Measurements from ENCODE around the gene CDK19. TPM values are rescaled to one million over a fixed set of nuclear protein-coding genes. Genes with fewer than 3 reads are reported as not detected.

Gene CDK19
- total and polyA plus RNA-seq, 2 experiments from 2014 or later = 7.7 to 10.1 TPM

DNA sequence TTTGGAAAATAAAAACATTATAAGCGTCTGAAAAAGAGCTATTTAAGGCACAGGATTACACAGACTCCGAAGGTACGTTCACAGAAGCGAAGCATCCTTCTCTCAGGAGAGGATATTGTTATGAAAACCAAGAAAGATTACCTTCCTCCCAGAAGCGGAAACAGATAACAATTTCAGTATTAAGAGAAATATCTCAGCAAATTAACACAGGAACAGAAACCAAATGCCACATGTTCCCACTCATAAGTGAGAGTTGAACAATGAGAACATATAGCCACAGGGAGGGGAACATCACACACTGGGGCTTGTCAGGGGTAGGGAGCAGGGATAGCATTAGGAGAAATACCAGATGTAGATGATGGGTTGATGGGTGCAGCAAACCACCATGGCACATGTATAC lies 109.7 kb downstream of the CDK19 start:
- peaks cover 20% of the 10 kb centered on the region for H3K4me1 Mint-ChIP-seq
- H3K9me3 Mint-ChIP-seq = no peaks in the 10 kb centered on the region
- H3K27ac ChIP-seq (ENCODE audit: low read depth) = 0 out of 2 replicates have a peak overlapping the region, but pooled peaks have one; percentile 30
- no peaks in the 10 kb centered on the region for H3F3A ChIP-seq (replicated peaks; ENCODE audit: low read depth)
- 0 out of 2 replicates have a peak, but pooled peaks cover 3% of the 10 kb centered on the region for H4K20me1 ChIP-seq (replicated peaks; ENCODE audit: insufficient read depth)
- peaks cover 25% of the 10 kb centered on the region for H3K4me1 ChIP-seq (ENCODE audit: insufficient read depth)
- ATAC-seq = no peak
- H3K4me3 ChIP-seq = no peak overlapping the region
- no peak overlapping the region for H3K4me2 ChIP-seq
- H3K4me3 Mint-ChIP-seq = no peak overlapping the region
- H3K27ac Mint-ChIP-seq = no peak overlapping the region
- TF ChIP-seq, protein P1, sequence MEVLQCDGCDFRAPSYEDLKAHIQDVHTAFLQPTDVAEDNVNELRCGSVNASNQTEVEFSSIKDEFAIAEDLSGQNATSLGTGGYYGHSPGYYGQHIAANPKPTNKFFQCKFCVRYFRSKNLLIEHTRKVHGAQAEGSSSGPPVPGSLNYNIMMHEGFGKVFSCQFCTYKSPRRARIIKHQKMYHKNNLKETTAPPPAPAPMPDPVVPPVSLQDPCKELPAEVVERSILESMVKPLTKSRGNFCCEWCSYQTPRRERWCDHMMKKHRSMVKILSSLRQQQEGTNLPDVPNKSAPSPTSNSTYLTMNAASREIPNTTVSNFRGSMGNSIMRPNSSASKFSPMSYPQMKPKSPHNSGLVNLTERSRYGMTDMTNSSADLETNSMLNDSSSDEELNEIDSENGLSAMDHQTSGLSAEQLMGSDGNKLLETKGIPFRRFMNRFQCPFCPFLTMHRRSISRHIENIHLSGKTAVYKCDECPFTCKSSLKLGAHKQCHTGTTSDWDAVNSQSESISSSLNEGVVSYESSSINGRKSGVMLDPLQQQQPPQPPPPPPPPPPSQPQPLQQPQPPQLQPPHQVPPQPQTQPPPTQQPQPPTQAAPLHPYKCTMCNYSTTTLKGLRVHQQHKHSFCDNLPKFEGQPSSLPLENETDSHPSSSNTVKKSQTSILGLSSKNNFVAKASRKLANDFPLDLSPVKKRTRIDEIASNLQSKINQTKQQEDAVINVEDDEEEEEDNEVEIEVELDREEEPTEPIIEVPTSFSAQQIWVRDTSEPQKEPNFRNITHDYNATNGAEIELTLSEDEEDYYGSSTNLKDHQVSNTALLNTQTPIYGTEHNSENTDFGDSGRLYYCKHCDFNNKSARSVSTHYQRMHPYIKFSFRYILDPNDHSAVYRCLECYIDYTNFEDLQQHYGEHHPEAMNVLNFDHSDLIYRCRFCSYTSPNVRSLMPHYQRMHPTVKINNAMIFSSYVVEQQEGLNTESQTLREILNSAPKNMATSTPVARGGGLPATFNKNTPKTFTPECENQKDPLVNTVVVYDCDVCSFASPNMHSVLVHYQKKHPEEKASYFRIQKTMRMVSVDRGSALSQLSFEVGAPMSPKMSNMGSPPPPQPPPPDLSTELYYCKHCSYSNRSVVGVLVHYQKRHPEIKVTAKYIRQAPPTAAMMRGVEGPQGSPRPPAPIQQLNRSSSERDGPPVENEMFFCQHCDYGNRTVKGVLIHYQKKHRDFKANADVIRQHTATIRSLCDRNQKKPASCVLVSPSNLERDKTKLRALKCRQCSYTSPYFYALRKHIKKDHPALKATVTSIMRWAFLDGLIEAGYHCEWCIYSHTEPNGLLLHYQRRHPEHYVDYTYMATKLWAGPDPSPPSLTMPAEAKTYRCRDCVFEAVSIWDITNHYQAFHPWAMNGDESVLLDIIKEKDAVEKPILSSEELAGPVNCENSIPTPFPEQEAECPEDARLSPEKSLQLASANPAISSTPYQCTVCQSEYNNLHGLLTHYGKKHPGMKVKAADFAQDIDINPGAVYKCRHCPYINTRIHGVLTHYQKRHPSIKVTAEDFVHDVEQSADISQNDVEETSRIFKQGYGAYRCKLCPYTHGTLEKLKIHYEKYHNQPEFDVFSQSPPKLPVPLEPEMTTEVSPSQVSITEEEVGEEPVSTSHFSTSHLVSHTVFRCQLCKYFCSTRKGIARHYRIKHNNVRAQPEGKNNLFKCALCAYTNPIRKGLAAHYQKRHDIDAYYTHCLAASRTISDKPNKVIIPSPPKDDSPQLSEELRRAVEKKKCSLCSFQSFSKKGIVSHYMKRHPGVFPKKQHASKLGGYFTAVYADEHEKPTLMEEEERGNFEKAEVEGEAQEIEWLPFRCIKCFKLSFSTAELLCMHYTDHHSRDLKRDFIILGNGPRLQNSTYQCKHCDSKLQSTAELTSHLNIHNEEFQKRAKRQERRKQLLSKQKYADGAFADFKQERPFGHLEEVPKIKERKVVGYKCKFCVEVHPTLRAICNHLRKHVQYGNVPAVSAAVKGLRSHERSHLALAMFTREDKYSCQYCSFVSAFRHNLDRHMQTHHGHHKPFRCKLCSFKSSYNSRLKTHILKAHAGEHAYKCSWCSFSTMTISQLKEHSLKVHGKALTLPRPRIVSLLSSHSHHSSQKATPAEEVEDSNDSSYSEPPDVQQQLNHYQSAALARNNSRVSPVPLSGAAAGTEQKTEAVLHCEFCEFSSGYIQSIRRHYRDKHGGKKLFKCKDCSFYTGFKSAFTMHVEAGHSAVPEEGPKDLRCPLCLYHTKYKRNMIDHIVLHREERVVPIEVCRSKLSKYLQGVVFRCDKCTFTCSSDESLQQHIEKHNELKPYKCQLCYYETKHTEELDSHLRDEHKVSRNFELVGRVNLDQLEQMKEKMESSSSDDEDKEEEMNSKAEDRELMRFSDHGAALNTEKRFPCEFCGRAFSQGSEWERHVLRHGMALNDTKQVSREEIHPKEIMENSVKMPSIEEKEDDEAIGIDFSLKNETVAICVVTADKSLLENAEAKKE (CRISPR knock-in tag; IDR thresholded peaks at IDR 0.05) = no peak
- TF ChIP-seq POLR2AphosphoS5 (IDR thresholded peaks at IDR 0.05; ENCODE audit: low read depth) (no peak), EZH2phosphoT487 (IDR thresholded peaks at IDR 0.05; ENCODE audit: unreplicated experiment) (no peak), EZH2 (IDR thresholded peaks at IDR 0.05; ENCODE audit: low read depth, unreplicated experiment) (no peak), NANOG (IDR thresholded peaks at IDR 0.05; ENCODE audit: borderline replicate concordance) (no peak), JUNB (IDR thresholded peaks at IDR 0.05; ENCODE audit: unreplicated experiment) (no peak), CREB1 (CRISPR knock-in tag; IDR thresholded peaks at IDR 0.05; ENCODE audit: low read depth) (no peak), STAT1 (IDR thresholded peaks at IDR 0.05; ENCODE audit: unreplicated experiment) (no peak)
- H3K79me2 ChIP-seq (replicated peaks; ENCODE audit: insufficient read depth) = no peaks in the 10 kb centered on the region
- no peaks in the 10 kb centered on the region for H3K36me3 ChIP-seq (ENCODE audit: insufficient read depth)
- no peaks in the 10 kb centered on the region for H3K9me2 ChIP-seq (ENCODE audit: insufficient read depth)
- H2AFZ ChIP-seq = no peak overlapping the region
- H3K27me3 Mint-ChIP-seq (ENCODE audit: insufficient read depth, low read depth, poor library complexity) = no peaks in the 10 kb centered on the region
- DNase-seq (ENCODE audit: low spot score) = no peak
- H3K36me3 Mint-ChIP-seq (ENCODE audit: low read depth) = no peaks in the 10 kb centered on the region
- H3K27me3 ChIP-seq (ENCODE audit: insufficient read depth) = no peaks in the 10 kb centered on the region
